ENCODE data around the gene TMEM42.
A peak's percentile ranks its signal among the peaks of the same experiment; 100 is the strongest.

The TMEM42 gene

DNA sequence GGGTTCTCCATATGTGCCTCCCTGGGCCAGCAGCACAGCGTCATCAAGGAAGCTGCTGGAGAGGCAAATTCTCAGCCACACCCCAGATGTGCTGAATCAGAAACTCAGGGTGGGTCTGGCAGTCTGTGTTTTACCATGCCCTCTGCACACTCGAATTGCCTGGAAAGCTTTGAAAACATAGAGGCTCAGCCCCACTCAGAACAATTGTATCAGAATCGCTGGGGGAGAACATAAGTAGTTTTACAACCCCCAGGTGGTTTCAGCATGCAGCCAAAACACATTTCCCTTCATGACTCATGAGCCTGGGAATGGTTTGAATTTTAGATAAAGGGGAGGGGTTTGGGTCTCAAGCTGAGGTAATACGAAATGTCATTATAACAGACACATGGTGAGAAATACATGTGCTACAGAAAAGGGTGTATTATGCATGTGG is 22.3 kb downstream of the TMEM42 start:
- Histone ChIP-seq H3K27ac (no peak overlapping the region), H3K4me3 (peak overlapping the region; percentile 9; the same call in 1 of the 2 replicates)
- DNase-seq (ENCODE audit: low read depth, low spot score) = no peak

DNA sequence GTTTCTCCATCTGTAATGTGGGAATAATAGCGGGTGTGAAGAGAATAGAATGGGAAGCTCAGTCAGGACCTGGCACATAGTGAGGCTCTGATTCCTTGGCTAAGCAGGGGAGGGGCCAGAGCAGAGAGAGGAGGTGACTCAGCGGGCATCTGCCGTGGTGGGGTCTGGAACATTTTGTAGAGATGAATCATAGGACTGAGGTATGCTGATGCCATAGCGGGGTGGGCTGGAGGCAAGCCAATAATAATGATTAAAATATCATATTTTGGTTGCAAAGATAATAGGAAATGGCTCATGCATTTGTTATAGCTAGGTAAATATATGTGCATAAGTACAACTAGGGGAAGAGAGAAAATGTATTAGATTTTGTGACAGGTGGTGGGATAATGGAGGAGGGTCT is 23.9 kb downstream of the TMEM42 start:
- Histone ChIP-seq H3K9ac (ENCODE audit: insufficient read length) (no peak overlapping the region), H3K36me3 (ENCODE audit: insufficient read depth, low read length) (no peaks in the 10 kb centered on the region), H3K27ac (no peak overlapping the region), H3K9me3 (ENCODE audit: low read depth, low read length) (no peaks in the 10 kb centered on the region), H3K4me3 (no peak overlapping the region)
- DNase-seq (ENCODE audit: low read depth, low spot score) = no peak
- TF ChIP-seq EZH2 (IDR thresholded peaks at IDR 0.05) (no peak), POLR2AphosphoS5 (IDR thresholded peaks at IDR 0.05; ENCODE audit: borderline replicate concordance, low read depth, low read length) (no peak), FOXP2 (optimal IDR thresholded peaks at IDR 0.05; ENCODE audit: control extremely low read depth, extremely low read length, insufficient read depth) (no peak)

More for the DNA sequence above, 22.3 kb downstream of the TMEM42 start:
- Histone ChIP-seq H3K9ac (ENCODE audit: insufficient read length) (no peak overlapping the region), H3K9me3 (ENCODE audit: low read depth, low read length) (no peaks in the 10 kb centered on the region), H3K36me3 (ENCODE audit: insufficient read depth, low read length) (no peaks in the 10 kb centered on the region)
- TF ChIP-seq FOXP2 (optimal IDR thresholded peaks at IDR 0.05; ENCODE audit: control extremely low read depth, extremely low read length, insufficient read depth) (no peak), POLR2AphosphoS5 (IDR thresholded peaks at IDR 0.05; ENCODE audit: borderline replicate concordance, low read depth, low read length) (no peak), EZH2 (IDR thresholded peaks at IDR 0.05) (no peak)

DNA sequence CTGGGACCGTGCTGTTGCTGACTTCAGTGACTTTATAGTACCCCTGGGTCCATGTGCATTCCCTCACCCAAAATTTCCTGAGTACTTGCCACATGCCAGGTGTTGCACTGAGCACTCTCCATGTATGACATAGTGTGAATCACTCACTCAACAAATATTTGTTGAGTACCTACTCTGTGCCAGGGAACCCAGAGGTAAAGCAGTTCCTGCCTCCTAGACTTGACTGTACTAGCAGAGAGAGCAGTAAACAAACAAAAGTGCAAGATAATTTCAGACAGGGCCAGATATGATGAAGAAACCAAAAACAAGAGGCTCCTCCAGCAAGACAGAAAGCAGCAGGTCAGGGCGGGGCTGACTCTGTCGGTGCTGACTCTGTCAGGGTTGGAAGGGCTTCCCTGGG is 24.8 kb downstream of the TMEM42 start:
- no peak overlapping the region for H3K4me3 ChIP-seq
- no peaks in the 10 kb centered on the region for H3K9me3 ChIP-seq (ENCODE audit: low read depth, low read length)
- H3K9ac ChIP-seq (ENCODE audit: insufficient read length) = no peak overlapping the region
- H3K27ac ChIP-seq = no peak overlapping the region
- DNase-seq (ENCODE audit: low read depth, low spot score) = no peak
- H3K36me3 ChIP-seq (ENCODE audit: insufficient read depth, low read length) = no peaks in the 10 kb centered on the region
- TF ChIP-seq POLR2AphosphoS5 (IDR thresholded peaks at IDR 0.05; ENCODE audit: borderline replicate concordance, low read depth, low read length) = no peak
- no peak for TF ChIP-seq FOXP2 (optimal IDR thresholded peaks at IDR 0.05; ENCODE audit: control extremely low read depth, extremely low read length, insufficient read depth)
- TF ChIP-seq EZH2 (IDR thresholded peaks at IDR 0.05) = no peak

DNA sequence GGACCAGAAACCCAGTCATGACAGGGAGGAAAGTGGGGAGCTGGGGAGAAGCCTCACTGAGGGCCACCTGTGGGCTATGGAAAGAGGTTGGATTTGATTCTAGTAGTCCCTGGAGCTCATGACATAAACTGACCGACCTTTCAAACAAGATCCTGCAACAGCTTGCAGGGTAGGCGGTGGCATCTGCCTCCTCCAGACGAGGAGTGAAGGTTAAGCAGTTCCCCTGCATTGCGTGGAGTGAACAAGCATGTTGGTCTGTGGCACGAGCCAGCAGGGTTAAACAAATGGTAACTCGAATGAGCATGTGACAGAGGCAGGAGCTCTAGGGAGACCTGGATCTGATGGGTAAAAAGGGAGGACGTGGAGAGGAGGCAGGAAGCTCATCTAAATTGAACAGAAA is 25.4 kb downstream of the TMEM42 start:
- no peak overlapping the region for H3K27ac ChIP-seq
- no peaks in the 10 kb centered on the region for H3K9me3 ChIP-seq (ENCODE audit: low read depth, low read length)
- no peak overlapping the region for H3K4me3 ChIP-seq
- no peak overlapping the region for H3K9ac ChIP-seq (ENCODE audit: insufficient read length)
- DNase-seq (ENCODE audit: low read depth, low spot score) = no peak
- no peaks in the 10 kb centered on the region for H3K36me3 ChIP-seq (ENCODE audit: insufficient read depth, low read length)
- TF ChIP-seq EZH2 (IDR thresholded peaks at IDR 0.05) (no peak), FOXP2 (optimal IDR thresholded peaks at IDR 0.05; ENCODE audit: control extremely low read depth, extremely low read length, insufficient read depth) (no peak), POLR2AphosphoS5 (IDR thresholded peaks at IDR 0.05; ENCODE audit: borderline replicate concordance, low read depth, low read length) (no peak)

DNA sequence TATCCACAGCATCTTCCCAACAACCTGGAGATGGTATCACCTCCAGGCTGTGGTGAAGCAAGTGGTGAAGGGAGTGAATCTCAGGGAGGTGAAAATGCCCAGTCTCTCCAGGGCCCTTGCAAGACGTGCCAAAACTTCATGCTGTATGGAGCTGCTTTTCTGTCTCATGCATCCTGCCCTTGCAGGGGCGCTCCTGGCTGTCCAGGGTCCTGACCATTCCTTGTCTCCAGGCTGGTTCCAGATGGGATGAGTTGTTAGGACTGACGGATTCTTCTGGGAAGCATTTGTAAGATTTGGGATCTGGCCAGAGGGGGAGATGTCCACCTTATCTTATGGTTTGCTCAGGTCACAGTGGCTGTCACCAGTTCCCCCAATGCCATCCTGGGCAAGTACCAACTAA is 28.5 kb downstream of the TMEM42 start:
- H3K27ac ChIP-seq = no peak overlapping the region
- no peaks in the 10 kb centered on the region for H3K9me3 ChIP-seq (ENCODE audit: low read depth, low read length)
- no peaks in the 10 kb centered on the region for H3K36me3 ChIP-seq (ENCODE audit: insufficient read depth, low read length)
- no peak overlapping the region for H3K9ac ChIP-seq (ENCODE audit: insufficient read length)
- no peak overlapping the region for H3K4me3 ChIP-seq
- DNase-seq (ENCODE audit: low read depth, low spot score) = no peak
- TF ChIP-seq EZH2 (IDR thresholded peaks at IDR 0.05) = no peak
- TF ChIP-seq POLR2AphosphoS5 (IDR thresholded peaks at IDR 0.05; ENCODE audit: borderline replicate concordance, low read depth, low read length) = no peak
- no peak for TF ChIP-seq FOXP2 (optimal IDR thresholded peaks at IDR 0.05; ENCODE audit: control extremely low read depth, extremely low read length, insufficient read depth)

DNA sequence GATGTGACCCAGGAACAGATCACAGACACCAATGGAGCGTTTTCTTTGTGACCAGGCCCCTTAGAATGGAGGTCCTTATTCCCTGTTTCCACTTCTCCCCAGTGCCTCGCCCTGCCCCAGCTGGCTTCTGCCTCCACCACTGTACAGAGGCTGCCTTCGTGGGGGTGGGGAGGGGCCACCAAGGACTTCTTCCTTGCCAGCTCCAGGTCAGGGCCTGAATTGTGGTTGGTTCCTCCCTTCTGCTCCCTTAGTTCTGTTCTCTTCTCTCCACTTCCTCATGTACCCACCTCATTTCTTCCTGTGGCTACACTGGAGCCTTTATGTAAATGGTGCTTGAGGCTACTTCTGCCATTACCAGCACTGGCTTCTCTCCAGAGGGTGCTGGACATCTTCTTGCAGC is 29.1 kb downstream of the TMEM42 start:
- Histone ChIP-seq H3K36me3 (ENCODE audit: insufficient read depth, low read length) (no peaks in the 10 kb centered on the region), H3K9me3 (ENCODE audit: low read depth, low read length) (no peaks in the 10 kb centered on the region), H3K27ac (no peak overlapping the region), H3K9ac (ENCODE audit: insufficient read length) (no peak overlapping the region), H3K4me3 (no peak overlapping the region)
- DNase-seq (ENCODE audit: low read depth, low spot score) = no peak
- TF ChIP-seq EZH2 (IDR thresholded peaks at IDR 0.05) (no peak), FOXP2 (optimal IDR thresholded peaks at IDR 0.05; ENCODE audit: control extremely low read depth, extremely low read length, insufficient read depth) (no peak), POLR2AphosphoS5 (IDR thresholded peaks at IDR 0.05; ENCODE audit: borderline replicate concordance, low read depth, low read length) (no peak)

DNA sequence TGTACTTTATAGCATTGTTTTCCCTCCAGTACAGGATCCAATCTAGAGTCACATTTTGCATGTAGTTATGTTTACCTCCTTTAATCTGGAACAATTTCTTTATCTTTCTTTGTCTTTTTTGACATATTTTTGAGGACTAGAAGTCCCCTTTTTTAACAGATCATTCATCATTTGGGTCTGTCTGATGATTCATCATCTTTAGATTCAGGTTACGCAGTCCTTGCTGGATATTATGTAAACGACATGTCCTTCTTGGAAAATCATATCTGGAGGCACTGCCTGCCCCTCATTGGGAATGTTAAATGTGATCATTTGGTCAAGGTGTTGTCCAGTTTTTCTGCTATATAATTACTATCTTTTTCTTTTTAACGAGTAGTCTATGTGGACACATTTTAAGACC is 31.0 kb downstream of the TMEM42 start:
- Histone ChIP-seq H3K4me3 (no peak overlapping the region), H3K27ac (no peak overlapping the region), H3K36me3 (ENCODE audit: insufficient read depth, low read length) (no peaks in the 10 kb centered on the region), H3K9ac (ENCODE audit: insufficient read length) (no peak overlapping the region), H3K9me3 (ENCODE audit: low read depth, low read length) (no peaks in the 10 kb centered on the region)
- TF ChIP-seq POLR2AphosphoS5 (IDR thresholded peaks at IDR 0.05; ENCODE audit: borderline replicate concordance, low read depth, low read length) = no peak
- TF ChIP-seq FOXP2 (optimal IDR thresholded peaks at IDR 0.05; ENCODE audit: control extremely low read depth, extremely low read length, insufficient read depth) = no peak
- no peak for TF ChIP-seq EZH2 (IDR thresholded peaks at IDR 0.05)
- DNase-seq (ENCODE audit: low read depth, low spot score) = no peak

DNA sequence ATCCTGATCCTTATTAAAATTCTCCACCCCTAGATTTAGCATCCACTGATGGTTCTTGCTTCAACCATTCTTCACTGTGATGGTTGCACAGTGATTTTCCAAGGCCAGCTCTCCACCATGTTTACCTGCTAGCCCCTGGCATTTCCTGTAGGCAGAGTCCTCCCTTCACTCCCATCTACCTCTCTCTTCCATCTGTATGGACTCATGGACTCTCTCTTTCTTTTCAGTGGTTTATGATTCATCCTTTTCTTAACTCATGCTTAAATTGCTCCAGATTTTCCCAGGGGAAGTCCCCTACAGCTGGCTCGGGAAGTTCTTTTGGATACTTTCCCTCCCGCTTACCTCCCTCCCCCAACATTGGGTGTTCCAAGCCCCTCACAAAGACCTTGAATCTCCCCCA is 31.4 kb downstream of the TMEM42 start:
- H3K27ac ChIP-seq = no peak overlapping the region
- TF ChIP-seq POLR2AphosphoS5 (IDR thresholded peaks at IDR 0.05; ENCODE audit: borderline replicate concordance, low read depth, low read length) = no peak
- no peak for TF ChIP-seq EZH2 (IDR thresholded peaks at IDR 0.05)
- TF ChIP-seq FOXP2 (optimal IDR thresholded peaks at IDR 0.05; ENCODE audit: control extremely low read depth, extremely low read length, insufficient read depth) = no peak
- no peak overlapping the region for H3K9ac ChIP-seq (ENCODE audit: insufficient read length)
- no peaks in the 10 kb centered on the region for H3K9me3 ChIP-seq (ENCODE audit: low read depth, low read length)
- H3K4me3 ChIP-seq = no peak overlapping the region
- no peaks in the 10 kb centered on the region for H3K36me3 ChIP-seq (ENCODE audit: insufficient read depth, low read length)
- DNase-seq (ENCODE audit: low read depth, low spot score) = no peak

DNA sequence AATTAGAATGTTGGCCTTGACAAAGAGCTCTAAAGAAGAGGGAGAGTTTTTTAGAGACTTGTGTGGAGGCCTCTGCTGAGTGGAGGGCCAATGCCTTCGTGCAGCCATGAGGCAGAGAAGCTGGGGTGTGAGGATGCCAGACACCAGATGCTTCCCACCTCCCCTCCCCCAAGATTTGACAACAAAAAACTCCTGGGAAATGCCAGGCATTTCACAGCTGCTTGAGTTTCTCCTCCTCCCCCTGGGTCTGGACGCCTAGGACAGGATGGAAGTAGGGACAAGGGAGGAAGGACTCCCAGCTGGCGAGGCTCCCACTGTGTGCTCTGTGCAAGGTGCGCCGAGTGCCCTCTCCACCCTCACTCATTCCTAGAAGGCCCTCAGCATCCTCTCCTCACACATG is 32.8 kb downstream of the TMEM42 start:
- no peak for DNase-seq (ENCODE audit: low read depth, low spot score)
- H3K27ac ChIP-seq = no peak overlapping the region

More for the DNA sequence above, 32.8 kb downstream of the TMEM42 start:
- Histone ChIP-seq H3K36me3 (ENCODE audit: insufficient read depth, low read length) (no peaks in the 10 kb centered on the region), H3K4me3 (no peak overlapping the region), H3K9me3 (ENCODE audit: low read depth, low read length) (no peaks in the 10 kb centered on the region), H3K9ac (ENCODE audit: insufficient read length) (no peak overlapping the region)
- no peak for TF ChIP-seq FOXP2 (optimal IDR thresholded peaks at IDR 0.05; ENCODE audit: control extremely low read depth, extremely low read length, insufficient read depth)
- no peak for TF ChIP-seq POLR2AphosphoS5 (IDR thresholded peaks at IDR 0.05; ENCODE audit: borderline replicate concordance, low read depth, low read length)
- TF ChIP-seq EZH2 (IDR thresholded peaks at IDR 0.05) = no peak

Measured in SK-N-MC (cell line).